ENCODE results near the gene GLIS1. TPM values are rescaled to one million over a fixed set of nuclear protein-coding genes. Genes with fewer than 3 reads are reported as not detected.
"Not testable (repeated sequence)": the region's sequence is repeated elsewhere in the genome, so short reads cannot be mapped to it uniquely, and the experiment has no call there.

GLIS1 gene
- polyA plus RNA-seq, 1 donor, result 0.58 TPM

DNA sequence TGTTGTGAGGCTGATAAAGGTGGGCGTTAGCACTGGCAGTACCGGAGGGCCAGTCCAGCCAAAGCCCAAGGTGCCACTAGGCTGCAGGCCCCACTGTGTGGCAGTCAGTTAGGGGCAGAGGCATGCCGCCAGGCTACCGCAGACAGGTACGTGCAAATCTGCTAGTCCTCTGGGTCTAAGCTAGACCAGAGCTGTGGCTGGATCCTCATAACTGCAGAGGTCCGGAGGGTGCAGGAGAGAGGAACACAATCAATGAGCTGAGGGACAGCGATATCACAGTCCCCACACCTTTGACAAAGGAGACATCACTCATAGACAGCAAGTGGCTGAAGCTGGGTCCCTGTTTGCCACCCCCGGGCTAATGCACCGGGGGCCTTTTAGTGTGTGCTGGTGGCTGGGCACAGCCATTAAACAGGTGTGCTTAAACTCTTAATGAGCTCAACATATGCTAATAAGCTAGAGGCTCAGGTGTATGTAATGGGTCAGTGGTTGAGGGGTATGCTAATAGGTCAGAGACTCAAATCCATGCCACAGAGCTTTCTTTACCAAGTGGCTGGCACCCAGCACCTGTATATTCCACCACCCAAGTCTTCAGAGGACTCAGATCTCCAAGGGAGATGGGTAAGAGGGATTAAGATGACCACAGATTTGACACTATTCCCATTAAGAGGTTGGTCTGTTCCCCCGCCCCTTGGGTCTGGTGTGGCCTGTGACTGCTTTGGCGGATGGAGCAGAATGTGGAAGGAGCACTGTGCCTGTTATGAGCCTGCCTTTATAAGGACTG is 82.0 kb downstream of the GLIS1 start:
- H3K36me3 ChIP-seq (ENCODE audit: control insufficient read depth, insufficient read depth, low read length), result no peaks in the 10 kb centered on the region
- no peak overlapping the region for H3K27ac ChIP-seq (ENCODE audit: low read length)
- no peak for DNase-seq
- H3K4me1 ChIP-seq (ENCODE audit: control insufficient read depth, insufficient read depth, low read length), result peaks cover 6% of the 10 kb centered on the region
- no CpG with 5 or more reads among the region's 11 CpGs for WGBS (ENCODE audit: insufficient coverage, low lambda C conversion rate)
- no peaks in the 10 kb centered on the region for H3K9me3 ChIP-seq (ENCODE audit: control insufficient read depth, low read depth, low read length)
- peaks cover 9% of the 10 kb centered on the region for H3K27me3 ChIP-seq (ENCODE audit: control insufficient read depth, insufficient read depth, low read length)
- H3K4me3 ChIP-seq (ENCODE audit: low read length), result no peak overlapping the region

DNA sequence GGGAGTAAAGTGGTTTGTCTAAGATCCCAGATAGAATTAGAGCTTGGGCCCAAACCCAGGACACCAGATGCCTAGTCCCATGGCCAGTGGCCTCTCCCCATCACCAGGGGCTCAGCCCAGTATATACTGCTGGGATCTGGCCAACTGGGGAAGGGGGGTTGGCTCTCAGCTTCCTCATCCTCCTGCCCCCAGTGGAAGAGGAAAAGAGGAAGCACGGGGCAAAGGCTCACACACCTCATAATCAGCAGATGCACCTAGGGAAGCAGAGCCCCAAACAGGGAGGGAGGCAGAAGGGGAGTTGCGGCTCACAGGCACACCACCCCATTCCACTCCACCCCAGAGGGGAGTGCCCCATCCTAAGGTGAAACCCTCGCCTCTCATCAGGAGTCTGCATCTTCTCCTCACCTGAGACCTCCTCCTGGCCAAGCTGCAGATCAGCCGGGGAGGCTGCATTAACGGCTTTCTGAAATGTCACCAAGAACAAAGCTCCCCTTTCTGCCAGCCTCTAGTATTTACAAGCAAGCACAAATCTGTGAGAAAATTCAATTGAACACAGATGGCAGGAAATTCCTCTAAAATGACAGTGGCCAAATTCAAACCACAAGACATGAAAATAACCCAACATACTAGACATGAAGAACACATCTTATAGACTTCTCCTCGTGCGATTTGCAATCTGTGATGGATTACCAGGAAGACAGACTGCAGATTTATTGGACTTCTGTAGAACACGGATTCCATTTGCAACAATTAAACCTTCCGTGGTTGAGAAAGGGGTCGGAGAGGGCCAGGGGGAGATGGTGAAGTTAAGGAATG is 82.8 kb downstream of the GLIS1 start:
- Histone ChIP-seq H3K9me3 (ENCODE audit: control insufficient read depth, low read depth, low read length) (no peaks in the 10 kb centered on the region), H3K27me3 (ENCODE audit: control insufficient read depth, insufficient read depth, low read length) (peaks cover 9% of the 10 kb centered on the region), H3K36me3 (ENCODE audit: control insufficient read depth, insufficient read depth, low read length) (no peaks in the 10 kb centered on the region), H3K27ac (ENCODE audit: low read length) (no peak overlapping the region), H3K4me1 (ENCODE audit: control insufficient read depth, insufficient read depth, low read length) (peaks cover 6% of the 10 kb centered on the region), H3K4me3 (ENCODE audit: low read length) (no peak overlapping the region)
- DNase-seq, result no peak
- 58% methylated on average over 2 of the region's 10 CpGs for WGBS (ENCODE audit: insufficient coverage, low lambda C conversion rate)

DNA sequence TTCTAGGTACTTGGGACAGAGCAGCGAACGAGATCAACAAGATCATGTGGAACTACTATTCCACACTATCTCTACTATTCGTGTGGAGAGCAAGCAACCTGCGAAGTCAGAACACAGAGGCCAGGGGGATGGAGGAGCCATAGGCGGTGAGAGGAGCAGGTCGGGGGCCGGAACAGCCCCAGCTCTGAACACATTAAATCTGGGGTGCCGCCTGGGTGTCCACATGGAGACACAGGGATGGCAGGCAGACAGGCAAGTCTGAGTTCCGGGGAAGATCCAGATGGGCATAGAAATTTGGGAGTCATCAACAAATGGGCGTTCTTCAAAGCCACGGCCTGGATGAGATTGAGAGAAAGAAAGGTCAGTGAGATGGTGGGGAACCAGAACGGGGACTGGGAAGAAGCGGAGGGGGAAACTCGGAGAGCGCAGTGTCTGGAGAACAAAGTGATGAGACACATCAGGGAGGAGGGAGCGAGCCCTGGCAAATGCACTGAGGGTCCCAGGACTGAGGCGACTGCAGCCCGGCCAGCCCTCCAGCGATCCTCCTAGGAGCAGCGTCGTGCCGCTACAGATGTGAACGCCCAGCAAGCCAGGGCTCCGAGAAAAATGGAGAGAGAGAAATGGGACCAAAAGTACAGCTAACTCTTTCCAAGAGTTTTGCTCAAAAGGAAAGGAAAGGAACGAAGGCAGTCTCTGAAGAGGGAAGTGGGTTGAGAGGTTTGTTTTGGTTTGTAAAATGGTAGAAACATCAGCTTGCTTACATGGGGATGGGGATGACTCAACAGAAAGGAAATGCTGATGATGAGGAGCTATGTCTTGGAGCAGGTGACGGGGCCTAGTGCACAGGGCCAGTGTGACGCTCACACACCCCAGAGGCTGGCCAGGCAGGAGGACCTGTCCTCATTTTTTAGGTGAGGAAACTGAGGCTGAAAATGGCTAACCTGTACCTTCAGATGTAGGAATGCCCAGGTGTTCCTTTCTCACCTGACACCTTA is 84.5 kb downstream of the GLIS1 start:
- Histone ChIP-seq H3K4me1 (ENCODE audit: control insufficient read depth, insufficient read depth, low read length) (peaks cover 6% of the 10 kb centered on the region), H3K9me3 (ENCODE audit: control insufficient read depth, low read depth, low read length) (no peaks in the 10 kb centered on the region), H3K4me3 (ENCODE audit: low read length) (no peak overlapping the region), H3K27ac (ENCODE audit: low read length) (no peak overlapping the region), H3K27me3 (ENCODE audit: control insufficient read depth, insufficient read depth, low read length) (peaks cover 9% of the 10 kb centered on the region), H3K36me3 (ENCODE audit: control insufficient read depth, insufficient read depth, low read length) (no peaks in the 10 kb centered on the region)
- WGBS (ENCODE audit: insufficient coverage, low lambda C conversion rate), result 71% methylated on average over 1 of the region's 27 CpGs
- DNase-seq, result no peak

DNA sequence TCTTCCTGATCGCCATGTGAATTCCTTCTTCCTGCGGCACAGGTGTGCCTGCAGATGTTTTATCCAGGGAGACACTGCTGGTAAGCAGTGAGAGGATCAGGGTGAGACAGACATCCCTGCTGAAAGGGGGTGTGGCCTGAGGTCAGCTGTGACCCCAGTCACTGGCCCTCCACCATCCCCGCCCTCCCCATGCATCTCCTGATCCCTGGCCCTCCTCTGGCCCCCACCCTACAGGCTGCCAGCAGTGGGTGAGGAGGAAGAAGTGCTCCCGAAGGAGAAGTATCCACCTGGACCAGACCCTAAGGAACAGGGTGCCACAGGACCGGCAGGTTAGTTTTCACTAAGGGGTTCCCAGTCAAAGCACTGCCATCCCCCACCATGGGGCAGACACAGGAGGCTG is 85.3 kb downstream of the GLIS1 start:
- Histone ChIP-seq H3K27ac (ENCODE audit: low read length) (no peak overlapping the region), H3K36me3 (ENCODE audit: control insufficient read depth, insufficient read depth, low read length) (no peaks in the 10 kb centered on the region), H3K4me3 (ENCODE audit: low read length) (no peak overlapping the region), H3K4me1 (ENCODE audit: control insufficient read depth, insufficient read depth, low read length) (peaks cover 4% of the 10 kb centered on the region), H3K27me3 (ENCODE audit: control insufficient read depth, insufficient read depth, low read length) (peaks cover 9% of the 10 kb centered on the region), H3K9me3 (ENCODE audit: control insufficient read depth, low read depth, low read length) (no peaks in the 10 kb centered on the region)
- WGBS (ENCODE audit: insufficient coverage, low lambda C conversion rate), result no CpG with 5 or more reads among the region's 5 CpGs
- no peak for DNase-seq

DNA sequence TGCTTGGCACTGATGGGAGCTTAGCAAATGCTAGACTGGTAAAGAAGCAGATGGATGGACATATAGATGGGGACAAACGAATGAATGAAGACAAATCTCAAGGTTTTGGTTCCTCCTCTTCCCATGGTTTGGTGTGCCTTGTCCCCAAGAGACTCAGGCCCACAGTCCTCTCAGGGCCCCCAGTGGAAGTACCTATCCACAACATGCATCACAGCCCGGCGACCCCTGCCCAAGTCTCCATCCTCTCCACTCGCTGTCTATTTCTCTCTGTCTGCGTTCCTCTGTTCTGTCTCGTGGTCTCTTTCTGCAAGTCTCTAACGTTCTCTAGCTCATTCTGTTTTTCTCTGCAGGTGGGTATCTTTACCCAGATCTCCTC is 85.8 kb downstream of the GLIS1 start:
- H3K4me3 ChIP-seq (ENCODE audit: low read length), result no peak overlapping the region
- H3K4me1 ChIP-seq (ENCODE audit: control insufficient read depth, insufficient read depth, low read length), result no peaks in the 10 kb centered on the region
- H3K9me3 ChIP-seq (ENCODE audit: control insufficient read depth, low read depth, low read length), result no peaks in the 10 kb centered on the region
- WGBS (ENCODE audit: insufficient coverage, low lambda C conversion rate), result 57% methylated on average over 4 of the region's 7 CpGs
- H3K27me3 ChIP-seq (ENCODE audit: control insufficient read depth, insufficient read depth, low read length), result peaks cover 9% of the 10 kb centered on the region
- DNase-seq, result no peak
- H3K27ac ChIP-seq (ENCODE audit: low read length), result no peak overlapping the region
- H3K36me3 ChIP-seq (ENCODE audit: control insufficient read depth, insufficient read depth, low read length), result no peaks in the 10 kb centered on the region

DNA sequence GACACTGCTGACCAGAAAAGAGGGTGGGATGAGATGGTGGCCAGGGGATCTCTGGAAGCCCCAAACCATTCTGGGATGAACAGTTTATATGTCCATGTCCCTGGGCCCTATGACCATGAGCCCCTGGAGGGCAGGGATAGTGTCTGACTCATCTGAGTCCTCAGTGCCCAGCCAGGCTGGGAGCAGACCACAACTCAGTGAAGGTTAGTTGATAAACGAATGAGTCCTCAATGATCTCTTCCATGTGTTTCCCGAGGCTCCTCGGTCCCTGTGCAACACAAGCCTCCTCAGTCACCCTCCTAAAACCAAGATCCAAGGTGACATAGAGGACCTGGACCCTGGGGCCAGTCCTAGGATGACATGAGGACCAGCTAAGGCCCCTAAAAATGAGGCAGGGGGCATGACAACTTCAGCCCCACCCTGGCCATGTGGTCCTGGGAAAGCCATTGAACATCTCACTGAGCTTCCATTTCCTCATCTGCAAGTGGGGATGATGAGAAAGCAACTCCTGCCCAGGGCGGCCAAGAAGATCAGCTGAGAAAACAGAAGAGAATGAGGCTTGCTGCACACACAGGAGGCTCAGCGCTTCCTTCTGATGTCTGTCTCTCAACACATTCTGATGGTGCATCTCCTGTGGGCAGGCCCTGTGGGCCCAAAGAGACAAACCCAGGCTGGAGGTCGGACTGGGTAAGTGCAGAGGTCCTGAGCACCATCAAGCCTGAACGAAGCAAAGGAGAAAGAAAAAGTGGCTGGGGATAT is 86.3 kb downstream of the GLIS1 start:
- Histone ChIP-seq H3K36me3 (ENCODE audit: control insufficient read depth, insufficient read depth, low read length) (no peaks in the 10 kb centered on the region), H3K4me3 (ENCODE audit: low read length) (no peak overlapping the region), H3K9me3 (ENCODE audit: control insufficient read depth, low read depth, low read length) (no peaks in the 10 kb centered on the region), H3K27me3 (ENCODE audit: control insufficient read depth, insufficient read depth, low read length) (peaks cover 9% of the 10 kb centered on the region), H3K4me1 (ENCODE audit: control insufficient read depth, insufficient read depth, low read length) (no peaks in the 10 kb centered on the region), H3K27ac (ENCODE audit: low read length) (no peak overlapping the region)
- DNase-seq, result no peak
- WGBS (ENCODE audit: insufficient coverage, low lambda C conversion rate), result 80% methylated on average over 1 of the region's 7 CpGs

DNA sequence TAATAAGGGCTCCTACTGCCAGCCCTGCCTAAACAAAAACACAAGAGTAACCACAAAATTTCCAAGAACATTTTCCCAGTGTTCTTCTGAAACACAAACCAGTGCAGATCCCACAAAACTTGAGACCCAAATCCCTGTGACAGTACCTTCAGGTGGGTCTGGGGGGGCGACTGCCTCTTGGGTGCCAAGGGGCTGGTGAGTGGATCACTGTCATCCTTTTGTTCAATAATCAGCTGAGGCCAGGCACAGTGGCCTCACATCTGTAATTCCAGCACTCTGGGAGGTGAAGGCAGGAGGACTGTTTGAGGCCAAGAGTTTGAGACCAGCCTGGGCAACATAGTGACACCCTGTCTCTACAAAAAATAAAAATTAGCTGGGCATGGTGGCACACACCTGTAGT is 87.6 kb downstream of the GLIS1 start:
- no peak overlapping the region for H3K27ac ChIP-seq (ENCODE audit: low read length)
- WGBS (ENCODE audit: insufficient coverage, low lambda C conversion rate), result no CpG with 5 or more reads among the region's 1 CpG
- peaks cover 5% of the 10 kb centered on the region for H3K27me3 ChIP-seq (ENCODE audit: control insufficient read depth, insufficient read depth, low read length)
- no peaks in the 10 kb centered on the region for H3K9me3 ChIP-seq (ENCODE audit: control insufficient read depth, low read depth, low read length)
- DNase-seq, result no peak
- H3K4me3 ChIP-seq (ENCODE audit: low read length), result no peak overlapping the region
- H3K4me1 ChIP-seq (ENCODE audit: control insufficient read depth, insufficient read depth, low read length), result no peaks in the 10 kb centered on the region
- H3K36me3 ChIP-seq (ENCODE audit: control insufficient read depth, insufficient read depth, low read length), result no peaks in the 10 kb centered on the region

DNA sequence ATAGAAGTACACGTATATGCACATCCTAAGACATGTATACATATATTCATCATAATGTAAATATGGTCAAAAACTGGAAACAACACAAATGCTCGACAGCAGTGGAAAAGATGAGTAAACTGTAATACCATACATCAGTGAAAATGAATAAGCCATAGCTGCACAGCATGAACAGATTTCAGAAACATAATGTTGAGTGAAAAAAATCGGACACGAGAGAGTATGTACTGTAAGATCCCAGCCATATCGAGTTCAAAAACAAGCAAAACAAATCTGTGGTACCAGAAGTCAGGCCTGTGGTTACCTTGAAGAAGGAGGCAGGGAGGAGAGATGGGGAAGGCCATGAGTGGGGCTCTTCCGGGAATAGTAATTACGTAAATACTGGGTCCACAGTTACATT is 90.4 kb downstream of the GLIS1 start:
- H3K27ac ChIP-seq (ENCODE audit: low read length), result no peak overlapping the region
- H3K4me1 ChIP-seq (ENCODE audit: control insufficient read depth, insufficient read depth, low read length), result no peaks in the 10 kb centered on the region
- H3K4me3 ChIP-seq (ENCODE audit: low read length), result no peak overlapping the region
- no peaks in the 10 kb centered on the region for H3K27me3 ChIP-seq (ENCODE audit: control insufficient read depth, insufficient read depth, low read length)
- no peaks in the 10 kb centered on the region for H3K36me3 ChIP-seq (ENCODE audit: control insufficient read depth, insufficient read depth, low read length)
- WGBS (ENCODE audit: insufficient coverage, low lambda C conversion rate), result no CpG with 5 or more reads among the region's 7 CpGs
- no peak for DNase-seq
- no peaks in the 10 kb centered on the region for H3K9me3 ChIP-seq (ENCODE audit: control insufficient read depth, low read depth, low read length)

DNA sequence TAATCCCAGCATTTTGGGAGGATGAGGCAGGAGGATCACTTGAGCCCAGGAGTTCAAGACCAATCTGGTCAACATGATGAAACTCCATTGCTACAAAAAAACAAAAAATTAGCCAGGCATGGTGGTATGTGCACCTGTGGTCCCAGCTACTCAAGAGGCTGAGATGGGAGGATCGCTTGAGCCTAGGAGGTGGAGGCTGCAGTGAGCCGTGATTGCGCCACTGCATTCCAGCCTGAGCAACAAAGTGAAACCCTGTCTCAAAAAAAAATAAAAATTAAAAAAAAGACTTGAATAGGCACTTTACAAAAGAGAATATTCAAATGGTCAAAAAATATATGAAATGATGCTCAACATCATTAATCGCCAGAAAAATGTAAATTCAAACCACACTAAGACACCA is 91.0 kb downstream of the GLIS1 start:
- H3K4me3 ChIP-seq (ENCODE audit: low read length); H3K27ac ChIP-seq (ENCODE audit: low read length); H3K27me3 ChIP-seq (ENCODE audit: control insufficient read depth, insufficient read depth, low read length); H3K9me3 ChIP-seq (ENCODE audit: control insufficient read depth, low read depth, low read length); DNase-seq; H3K4me1 ChIP-seq (ENCODE audit: control insufficient read depth, insufficient read depth, low read length); H3K36me3 ChIP-seq (ENCODE audit: control insufficient read depth, insufficient read depth, low read length): not testable (repeated sequence)
- WGBS (ENCODE audit: insufficient coverage, low lambda C conversion rate), result no CpG with 5 or more reads among the region's 4 CpGs
